Hindlimb muscle (tissue), 1 donor: Measurements from ENCODE around the gene HPS1. TPM values are rescaled to one million over a fixed set of nuclear protein-coding genes. Genes with fewer than 3 reads are reported as not detected.

Experiments used
- DNase-seq: peaks from one replicate; pipeline ENCODE4 v3.0.0-alpha.2; 2013
- polyA plus RNA-seq: library from polyadenylated mRNA; unstranded; fragments of 120-200 nt; gene quantifications from one replicate; pipeline ENCODE4 v1.2.1, GENCODE V29; 2013; ENCODE audit not compliant: insufficient read length

HPS1 gene
- polyA plus RNA-seq, 1 donor: 17.8 TPM

- no peak for DNase-seq
These were observed 17.4 kb upstream of the HPS1 start for GRCh38 chr10:98463976-98464754.

DNA sequence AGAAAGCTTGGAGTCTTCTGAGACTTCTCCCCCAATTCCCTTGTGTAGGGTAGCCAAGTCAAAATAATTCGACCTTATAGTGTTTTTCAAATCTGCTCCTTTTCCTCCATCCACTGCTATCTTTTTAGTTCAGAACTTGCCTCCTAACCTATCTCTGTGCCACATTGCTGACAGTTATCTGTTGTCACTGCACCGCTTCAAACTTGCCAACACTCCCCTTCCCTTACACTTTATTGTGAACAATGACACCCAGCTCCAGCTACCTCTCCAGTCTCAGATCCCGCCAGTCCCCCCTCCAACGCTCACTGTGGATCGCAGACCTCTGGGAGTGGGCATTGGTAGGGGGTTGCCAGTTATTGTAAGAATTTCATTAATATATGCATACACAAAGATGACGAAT lies 16.3 kb upstream of the HPS1 start:
- no peak for DNase-seq

- DNase-seq: no peak
These were observed 14.7 kb upstream of the HPS1 start for GRCh38 chr10:98461500-98461842.

DNA sequence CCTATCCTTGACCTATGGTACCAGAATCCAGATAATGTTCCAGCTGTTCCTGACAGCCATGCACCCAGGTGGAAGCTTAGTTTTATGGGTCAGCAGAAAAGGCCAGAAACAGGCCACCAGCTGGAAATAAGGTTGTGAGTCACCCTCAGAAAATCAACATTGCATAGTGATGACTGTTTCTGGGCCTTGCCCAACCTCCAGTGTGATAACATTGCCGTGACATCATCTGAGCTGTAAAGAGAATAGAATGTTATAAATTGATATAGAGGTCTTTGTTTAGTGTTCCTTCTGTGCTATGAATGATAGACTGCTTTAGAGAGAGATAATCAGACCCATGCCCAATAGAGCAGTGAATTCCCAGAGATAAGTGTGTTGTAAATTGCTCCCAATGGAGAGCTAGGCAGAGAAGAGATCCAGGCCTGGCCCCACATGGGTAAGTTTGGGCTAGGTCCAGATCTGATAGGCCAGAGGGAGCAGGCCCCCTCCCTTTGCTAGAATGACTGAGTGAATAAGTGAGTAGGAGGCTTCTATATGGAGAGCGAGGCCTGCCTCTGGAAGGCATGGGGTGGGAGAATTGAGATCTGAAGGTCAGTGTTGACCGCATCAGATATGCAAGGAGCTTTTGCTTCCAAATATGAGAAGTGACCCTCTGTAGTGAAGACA lies 14.2 kb upstream of the HPS1 start:
- DNase-seq: no peak

DNA sequence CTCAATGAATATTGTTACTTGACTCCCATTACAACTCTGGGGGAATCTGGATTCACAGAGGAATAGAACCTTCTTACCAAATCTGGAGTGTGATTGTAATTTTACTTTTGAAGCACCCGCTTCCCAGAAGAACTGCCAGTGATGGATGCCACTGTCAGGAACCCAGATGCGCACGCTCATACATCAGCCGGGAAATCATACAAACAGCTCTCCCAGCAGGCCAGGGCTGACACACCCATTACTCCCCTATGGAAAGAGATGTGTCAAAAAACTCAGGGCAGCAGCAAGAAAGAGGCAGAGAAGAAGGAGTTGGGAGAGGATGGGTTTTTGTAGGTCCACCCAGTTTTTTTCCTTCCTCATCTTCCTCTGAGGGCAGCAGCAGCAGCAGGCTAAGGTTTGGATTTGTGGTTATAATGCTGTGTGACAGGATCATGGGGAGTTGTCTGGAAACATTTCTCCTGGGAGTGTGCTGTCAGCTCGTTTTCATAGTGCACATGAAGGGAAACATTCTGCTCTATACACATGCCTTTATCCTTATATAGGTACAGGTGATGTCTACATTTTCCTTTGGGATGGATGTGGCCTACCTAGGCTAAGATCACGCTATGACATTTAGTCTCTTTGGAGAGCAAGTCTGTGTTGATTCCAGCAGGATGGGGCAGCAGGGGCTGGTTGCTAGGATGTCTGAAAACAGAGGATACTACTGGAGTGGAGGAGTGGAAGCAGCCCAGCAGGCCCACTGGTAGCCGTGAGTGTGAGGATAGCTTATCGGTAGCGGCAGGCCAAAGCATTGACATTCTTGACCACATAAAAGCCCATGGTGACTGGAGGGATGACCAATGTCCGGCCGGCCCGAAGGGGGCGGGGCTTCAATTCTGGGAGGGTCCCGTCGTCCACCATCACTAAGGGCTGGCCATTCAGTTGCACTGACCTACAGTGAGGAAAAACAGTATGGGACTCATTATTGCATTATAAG lies 12.4 kb upstream of the HPS1 start:
- no peak for DNase-seq

- no peak for DNase-seq
These were observed 11.0 kb upstream of the HPS1 start for GRCh38 chr10:98457721-98458120.

GRCh38 chr10:98456686-98457482 lies 10.1 kb upstream of the HPS1 start:
- no peak for DNase-seq

DNA sequence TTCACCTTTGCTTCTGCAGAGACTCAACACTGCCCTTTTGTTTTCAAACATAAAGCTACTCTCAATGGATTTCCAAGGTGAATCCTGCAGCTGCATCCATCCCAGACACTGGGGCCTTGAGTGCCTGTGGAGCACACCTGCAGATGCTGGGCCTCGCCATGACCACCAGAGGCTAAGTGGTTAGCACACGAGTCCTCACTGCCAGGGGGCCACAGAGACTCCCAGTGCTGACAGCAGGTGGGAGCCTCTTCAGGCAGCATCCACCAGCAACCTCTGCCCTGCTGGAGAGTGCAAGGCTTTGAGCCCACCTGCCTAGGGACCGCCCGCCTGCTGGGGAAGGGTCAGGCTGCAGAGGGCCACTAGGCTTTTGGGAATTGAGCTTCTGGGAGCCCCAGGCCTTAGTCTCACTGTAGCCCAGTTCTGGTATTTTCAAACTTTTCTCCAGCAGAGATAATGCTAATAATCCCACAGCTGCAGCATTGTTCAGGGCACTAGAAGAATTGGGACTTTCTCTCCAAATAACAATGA lies 9.4 kb upstream of the HPS1 start:
- DNase-seq: no peak

DNA sequence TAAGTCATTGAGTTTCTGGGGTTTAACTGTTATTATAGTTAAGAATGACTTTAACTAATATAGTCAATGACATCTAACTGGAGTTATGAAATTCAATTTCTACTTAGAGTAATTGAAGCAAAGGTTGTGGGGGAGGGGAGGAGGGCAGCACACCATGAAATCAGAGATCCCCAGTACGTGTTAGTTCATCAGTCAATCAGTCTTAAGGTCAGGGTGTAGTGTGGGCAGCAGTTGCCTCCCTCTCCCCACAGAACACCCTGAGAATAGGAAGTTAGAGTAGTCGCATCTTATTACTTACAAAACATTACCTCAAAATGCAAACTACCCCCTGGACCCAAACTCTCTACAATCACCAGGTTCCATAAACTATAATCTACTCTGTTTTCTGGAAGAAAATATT lies 7.0 kb upstream of the HPS1 start:
- no peak for DNase-seq

DNA sequence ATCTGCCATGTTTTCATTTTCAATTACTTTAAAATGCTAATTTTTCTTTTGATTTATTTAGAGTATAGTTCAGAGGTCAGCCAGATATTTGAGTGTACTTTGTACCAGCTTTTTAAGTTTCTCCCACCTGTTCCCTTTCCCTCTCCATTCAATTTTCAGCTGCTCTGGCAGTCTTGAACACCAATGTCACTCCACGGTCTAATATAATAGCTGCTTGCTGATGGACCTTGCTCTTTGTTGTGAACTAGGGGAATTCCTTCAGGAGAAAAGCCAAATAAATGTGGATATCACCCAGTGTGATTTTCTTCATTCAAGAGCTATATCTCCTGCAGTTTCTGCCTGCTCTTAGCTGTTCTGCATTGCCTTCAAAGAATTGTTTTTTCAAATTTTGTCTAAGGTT lies 3.9 kb upstream of the HPS1 start:
- DNase-seq: no peak

- DNase-seq: no peak
These were observed 2.6 kb upstream of the HPS1 start for GRCh38 chr10:98449287-98449686.

GRCh38 chr10:98446151-98446660 lies 529 bp downstream of the HPS1 start:
- peak; percentile 20 for DNase-seq

DNA sequence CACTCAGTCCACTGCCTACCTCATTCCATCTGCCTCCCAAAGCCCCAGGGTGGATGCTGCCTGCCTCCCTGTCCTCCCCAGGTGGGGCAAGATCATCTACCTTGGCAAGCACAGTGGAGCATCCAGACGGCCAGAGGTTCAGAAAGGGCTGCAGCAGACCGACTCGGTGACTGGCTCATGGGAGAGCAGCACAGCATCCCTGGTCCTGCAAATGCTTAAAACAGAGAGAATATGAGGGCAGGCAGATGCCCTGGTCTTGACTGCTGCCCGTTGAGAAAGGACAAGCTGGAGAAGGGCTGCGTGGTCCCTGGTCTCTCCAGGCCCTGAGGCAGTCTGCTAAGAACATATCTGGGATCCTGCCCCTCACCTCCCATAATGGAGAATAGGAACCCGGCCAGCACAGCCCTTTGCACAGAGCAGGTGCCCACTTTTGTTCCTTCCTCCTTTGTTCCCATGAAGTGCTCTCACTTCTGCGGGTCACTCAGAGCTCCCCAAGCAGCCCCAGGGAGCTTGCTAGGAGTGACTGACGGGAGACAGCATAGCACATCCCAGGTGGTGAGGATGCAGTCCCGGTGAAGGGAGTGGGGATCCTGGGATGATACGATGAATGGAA lies 1.4 kb downstream of the HPS1 start:
- DNase-seq: no peak

- DNase-seq: no peak
These were observed 2.3 kb downstream of the HPS1 start for GRCh38 chr10:98444314-98445006.

GRCh38 chr10:98438715-98439114 lies 8.0 kb downstream of the HPS1 start:
- no peak for DNase-seq

GRCh38 chr10:98436704-98437103 lies 10.0 kb downstream of the HPS1 start:
- DNase-seq: no peak

GRCh38 chr10:98435178-98435577 lies 11.6 kb downstream of the HPS1 start:
- DNase-seq: no peak

DNA sequence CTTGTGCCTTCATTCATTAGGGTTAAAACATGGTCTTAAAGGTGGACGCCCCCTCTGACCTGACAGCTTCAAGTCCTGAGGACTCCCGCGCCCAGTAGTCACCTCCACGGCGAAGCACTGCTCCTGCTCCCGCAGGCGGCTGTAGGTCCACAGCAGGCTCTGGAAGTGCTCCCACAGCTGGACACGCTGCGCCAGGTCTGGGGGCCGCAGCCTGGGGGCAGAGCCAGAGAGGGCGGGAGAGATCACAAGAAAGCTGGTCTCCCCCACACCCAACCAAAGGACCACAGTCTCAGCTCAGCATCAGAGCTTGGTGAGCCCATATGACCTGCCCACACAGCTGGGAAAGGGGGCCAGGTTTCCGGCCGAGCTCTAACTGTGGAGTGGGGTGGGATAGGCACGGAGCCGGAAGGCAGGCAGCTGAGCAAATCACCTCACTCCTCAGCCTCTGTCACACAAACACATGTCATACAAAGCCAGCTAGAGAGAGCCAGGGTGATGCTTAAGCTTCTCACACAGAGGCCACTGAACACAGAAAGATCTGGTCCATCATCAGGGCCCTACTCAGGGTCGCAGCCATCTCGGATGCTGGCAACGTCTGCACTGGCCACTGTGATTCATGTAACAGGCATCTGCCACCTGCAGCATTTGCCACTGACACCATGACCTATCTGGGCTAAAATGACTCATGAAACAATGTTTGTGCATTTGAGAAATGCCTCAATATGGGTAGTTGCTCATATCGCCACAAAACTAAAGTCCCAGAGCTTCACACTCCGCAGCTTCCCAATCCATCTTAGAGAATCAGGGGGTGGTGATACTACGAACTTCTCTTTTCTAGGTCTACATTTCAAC lies 12.6 kb downstream of the HPS1 start:
- no peak for DNase-seq

DNA sequence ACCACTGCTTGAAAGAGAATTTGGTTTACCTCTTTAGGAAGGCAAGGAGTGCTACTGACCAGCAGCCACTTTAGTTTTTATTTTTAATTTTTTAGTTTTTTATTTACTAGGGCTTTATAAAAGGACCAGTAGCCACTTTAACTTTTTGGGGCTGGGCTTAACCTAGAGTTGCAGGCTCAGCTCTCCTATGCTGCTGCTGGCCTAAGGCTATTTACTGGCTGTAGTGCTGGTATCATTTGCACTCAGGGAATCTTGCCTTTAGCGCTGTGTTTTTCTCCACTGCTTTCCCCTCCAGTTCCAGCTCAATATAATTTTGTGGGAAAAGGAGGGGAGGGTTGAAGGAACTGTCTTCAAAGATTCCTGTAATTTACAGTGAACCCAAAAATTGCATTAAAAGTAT lies 13.4 kb downstream of the HPS1 start:
- DNase-seq: no peak

DNA sequence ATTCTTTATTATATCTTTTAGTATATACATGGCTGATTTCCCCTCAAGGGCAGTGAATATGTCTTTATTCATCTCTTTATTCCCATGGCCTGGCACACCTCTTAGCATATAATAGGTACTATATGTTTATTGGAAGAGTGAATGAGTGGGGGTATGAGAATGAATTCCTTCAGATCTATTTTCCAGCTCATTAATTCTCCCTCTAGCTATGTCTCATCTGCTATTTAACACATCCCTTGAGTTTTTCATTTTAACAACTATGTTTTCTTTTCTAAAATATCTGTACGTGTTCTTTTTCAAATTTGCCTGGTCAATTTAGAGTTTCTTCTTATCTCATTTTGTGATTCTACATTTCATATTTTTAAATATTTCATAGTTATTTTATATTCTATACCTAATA lies 14.4 kb downstream of the HPS1 start:
- DNase-seq: no peak
